Cardiac muscle cell (in vitro differentiated cells and primary cell): ENCODE measurements around the gene ANKRD55. TPM values are rescaled to one million over a fixed set of nuclear protein-coding genes. Genes with fewer than 3 reads are reported as not detected.
A peak's percentile ranks its signal among the peaks of the same experiment; 100 is the strongest.
"Not testable (repeated sequence)": the region's sequence is repeated elsewhere in the genome, so short reads cannot be mapped to it uniquely, and the experiment has no call there.

Source experiments
- DNase-seq, 2 donors: peaks; one replicate each; pipeline versions ENCODE4 v3.0.0 to v3.0.0-alpha.2; 2010 to 2017; ENCODE audit warnings: low read depth in 1 of 2, low spot score in 1 of 2
- H3K27ac ChIP-seq: fragments of 200-600 bp; sonication (generic); 2 replicates; pipeline ENCODE4 v1.5.1; 2016
- H3K27me3 ChIP-seq: fragments of 200-600 bp; sonication (generic); 2 replicates; pipeline ENCODE4 v1.6.0; 2016; ENCODE audit warnings: control low read depth
- H3K36me3 ChIP-seq: fragments of 200-600 bp; sonication (generic); 2 replicates; pipeline ENCODE4 v1.5.1; 2016; ENCODE audit warnings: control low read depth
- H3K4me1 ChIP-seq: fragments of 200-600 bp; sonication (generic); 2 replicates; pipeline ENCODE4 v1.8.1; 2017; ENCODE audit warnings: low read depth, mild to moderate bottlenecking, mixed run types
- H3K4me3 ChIP-seq: fragments of 200-600 bp; sonication (generic); 2 replicates; pipeline ENCODE4 v1.5.1; 2016; ENCODE audit warnings: mild to moderate bottlenecking
- H3K9me3 ChIP-seq: fragments of 200-600 bp; sonication (generic); 2 replicates; pipeline ENCODE4 v1.5.1; 2017; ENCODE audit warnings: low read depth, mild to moderate bottlenecking, control low read depth
- polyA plus RNA-seq: library from polyadenylated mRNA; unstranded; fragments of >200 nt; fragmentation: Nextera tagmentation; extraction: Ambion mirVana; gene quantifications from 2 replicates; pipeline ENCODE4 v1.2.1, GENCODE V29; 2016
- total RNA-seq: library from RNA; depleted of rRNA; stranded (reverse); fragments of >200 nt; gene quantifications from 2 replicates; pipeline ENCODE4 v1.2.3, GENCODE V29; 2016
- TF ChIP-seq, protein P1 (sequence below): IDR thresholded peaks from 2 replicates; pipeline ENCODE4 v1.5.1; 2012; ENCODE audit warnings: low read depth, mild to moderate bottlenecking, low read length

The ANKRD55 gene
- total and polyA plus RNA-seq, 2 experiments from 2014 or later = 0.28 TPM; not detected in 1

DNA sequence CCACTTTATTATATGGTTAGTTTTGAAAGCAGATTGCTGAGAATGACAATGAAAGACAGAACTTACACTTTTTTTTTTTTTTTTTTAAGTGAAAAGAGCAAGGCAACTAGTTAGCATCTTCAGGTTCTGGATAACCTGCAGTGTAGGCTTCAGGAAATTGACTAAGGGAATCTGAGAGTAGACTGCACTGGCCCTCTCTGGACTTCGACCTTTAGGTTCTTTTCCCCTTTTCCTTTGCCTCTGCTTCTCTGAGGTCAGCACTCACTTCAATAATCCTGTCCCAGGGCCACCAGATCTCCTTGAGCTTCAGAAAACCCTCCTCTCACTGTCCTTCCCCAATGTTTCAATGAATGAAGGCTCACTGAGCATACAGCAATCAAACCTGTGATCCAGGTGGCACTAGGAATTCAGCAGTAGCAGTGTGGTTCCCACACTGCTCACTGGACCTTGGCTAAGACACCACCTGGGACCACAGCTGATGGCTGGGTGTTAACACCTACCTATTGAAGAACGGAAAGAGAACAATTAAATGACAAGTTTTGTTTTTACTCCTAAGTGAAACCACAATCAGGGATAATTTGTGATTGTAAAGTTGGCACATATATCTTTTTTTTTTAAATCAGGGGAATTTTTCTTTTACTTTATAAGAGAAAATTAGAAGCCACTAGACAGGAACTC is 152.6 kb downstream of the ANKRD55 start:
- Histone ChIP-seq H3K4me1 (no peaks in the 10 kb centered on the region), H3K36me3 (no peaks in the 10 kb centered on the region), H3K27me3 (no peaks in the 10 kb centered on the region), H3K9me3 (no peaks in the 10 kb centered on the region), H3K4me3 (no peak overlapping the region), H3K27ac (no peak overlapping the region)
- TF ChIP-seq, protein P1, sequence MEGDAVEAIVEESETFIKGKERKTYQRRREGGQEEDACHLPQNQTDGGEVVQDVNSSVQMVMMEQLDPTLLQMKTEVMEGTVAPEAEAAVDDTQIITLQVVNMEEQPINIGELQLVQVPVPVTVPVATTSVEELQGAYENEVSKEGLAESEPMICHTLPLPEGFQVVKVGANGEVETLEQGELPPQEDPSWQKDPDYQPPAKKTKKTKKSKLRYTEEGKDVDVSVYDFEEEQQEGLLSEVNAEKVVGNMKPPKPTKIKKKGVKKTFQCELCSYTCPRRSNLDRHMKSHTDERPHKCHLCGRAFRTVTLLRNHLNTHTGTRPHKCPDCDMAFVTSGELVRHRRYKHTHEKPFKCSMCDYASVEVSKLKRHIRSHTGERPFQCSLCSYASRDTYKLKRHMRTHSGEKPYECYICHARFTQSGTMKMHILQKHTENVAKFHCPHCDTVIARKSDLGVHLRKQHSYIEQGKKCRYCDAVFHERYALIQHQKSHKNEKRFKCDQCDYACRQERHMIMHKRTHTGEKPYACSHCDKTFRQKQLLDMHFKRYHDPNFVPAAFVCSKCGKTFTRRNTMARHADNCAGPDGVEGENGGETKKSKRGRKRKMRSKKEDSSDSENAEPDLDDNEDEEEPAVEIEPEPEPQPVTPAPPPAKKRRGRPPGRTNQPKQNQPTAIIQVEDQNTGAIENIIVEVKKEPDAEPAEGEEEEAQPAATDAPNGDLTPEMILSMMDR = no peak
- DNase-seq = no peak

DNA sequence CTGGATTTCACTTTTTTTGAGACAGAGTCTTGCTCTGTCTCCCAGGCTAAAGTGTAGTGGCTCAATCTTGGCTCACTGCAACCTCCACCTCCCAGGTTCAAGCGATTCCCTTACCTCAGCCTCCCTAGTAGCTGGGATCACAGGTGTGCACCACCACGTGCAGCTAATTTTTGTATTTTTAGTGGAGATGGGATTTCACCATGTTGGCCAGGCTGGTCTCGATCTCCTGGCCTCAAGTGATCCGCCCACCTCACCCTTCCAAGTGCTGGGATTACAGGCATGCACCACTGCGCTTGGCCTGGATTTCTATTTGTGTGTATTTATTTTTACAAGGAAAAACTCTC is 154.0 kb downstream of the ANKRD55 start:
- H3K27me3 ChIP-seq, H3K36me3 ChIP-seq, H3K9me3 ChIP-seq, H3K27ac ChIP-seq, H3K4me3 ChIP-seq, H3K4me1 ChIP-seq, DNase-seq: not testable (repeated sequence)

DNA sequence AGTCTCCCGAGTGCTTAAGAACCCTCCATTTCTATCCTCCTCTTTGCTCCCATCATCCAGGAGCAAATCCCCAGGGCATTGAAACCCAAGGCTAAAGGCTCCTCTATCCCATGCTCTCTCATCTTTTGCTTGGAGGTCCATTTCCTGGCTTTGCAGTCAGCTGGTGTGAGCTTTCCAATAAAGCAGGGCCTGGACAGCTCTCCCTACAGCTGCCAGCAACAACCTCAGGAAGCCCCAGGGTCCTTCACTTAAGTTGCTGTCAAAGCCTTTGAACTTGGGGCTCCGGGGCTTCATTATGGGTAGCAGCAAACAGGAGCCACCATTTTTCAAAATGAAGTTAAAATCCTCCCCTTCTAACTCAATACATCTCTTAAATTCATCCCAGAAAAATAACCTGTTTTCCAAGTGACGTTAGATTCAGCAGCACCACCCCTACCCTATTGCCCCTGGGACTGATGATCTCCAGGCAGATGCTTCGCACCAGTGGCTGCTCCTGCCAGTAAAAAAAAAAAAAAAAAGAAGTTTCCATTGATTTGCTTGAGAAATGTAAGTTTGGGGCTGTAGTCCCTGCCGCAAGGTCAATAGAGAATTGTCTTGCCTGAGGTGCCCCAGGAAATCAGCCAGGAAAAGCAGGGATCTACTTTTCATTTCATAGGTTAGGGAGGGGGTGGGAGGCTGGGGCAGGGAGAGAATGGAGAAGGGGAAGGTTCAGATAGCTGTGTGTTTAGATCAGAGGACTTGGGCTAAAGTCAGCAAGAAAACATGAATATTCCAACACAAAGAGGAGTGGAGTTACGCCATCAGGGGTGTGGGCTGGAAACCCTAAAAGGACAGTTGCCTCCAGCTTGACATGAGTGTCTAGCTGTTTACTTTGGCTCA is 154.6 kb downstream of the ANKRD55 start:
- H3K27ac ChIP-seq = no peak overlapping the region
- no peaks in the 10 kb centered on the region for H3K36me3 ChIP-seq
- H3K4me3 ChIP-seq = no peak overlapping the region
- H3K9me3 ChIP-seq = no peaks in the 10 kb centered on the region
- TF ChIP-seq, protein P1 = no peak
- no peaks in the 10 kb centered on the region for H3K27me3 ChIP-seq
- no peaks in the 10 kb centered on the region for H3K4me1 ChIP-seq
- peak in 1 of 2 donors; percentile 60 for DNase-seq

DNA sequence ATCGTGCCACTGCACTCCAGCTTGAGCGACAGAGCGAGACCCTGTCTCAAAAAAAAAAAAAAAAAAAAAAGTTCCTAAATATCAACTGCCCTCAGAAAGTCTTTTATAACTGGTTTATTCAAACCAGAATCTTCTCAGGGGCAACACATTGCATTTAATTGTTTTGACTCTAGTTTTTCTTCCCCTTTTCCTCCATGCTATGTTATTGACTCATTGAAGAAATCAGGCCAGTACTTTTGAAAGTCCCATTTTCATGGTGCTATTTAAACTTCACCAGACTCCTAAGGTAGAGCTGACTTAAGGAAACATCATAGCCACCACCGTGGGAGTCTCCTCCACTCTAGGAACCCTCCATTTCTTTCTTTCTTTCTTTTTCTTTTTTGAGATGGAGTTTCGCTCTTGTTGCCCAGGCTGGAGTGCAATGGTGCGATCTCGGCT is 155.3 kb downstream of the ANKRD55 start:
- TF ChIP-seq, protein P1 = no peak
- DNase-seq = no peak
- Histone ChIP-seq H3K27me3 (no peaks in the 10 kb centered on the region), H3K9me3 (no peaks in the 10 kb centered on the region), H3K36me3 (no peaks in the 10 kb centered on the region), H3K4me1 (no peaks in the 10 kb centered on the region), H3K27ac (no peak overlapping the region), H3K4me3 (no peak overlapping the region)

DNA sequence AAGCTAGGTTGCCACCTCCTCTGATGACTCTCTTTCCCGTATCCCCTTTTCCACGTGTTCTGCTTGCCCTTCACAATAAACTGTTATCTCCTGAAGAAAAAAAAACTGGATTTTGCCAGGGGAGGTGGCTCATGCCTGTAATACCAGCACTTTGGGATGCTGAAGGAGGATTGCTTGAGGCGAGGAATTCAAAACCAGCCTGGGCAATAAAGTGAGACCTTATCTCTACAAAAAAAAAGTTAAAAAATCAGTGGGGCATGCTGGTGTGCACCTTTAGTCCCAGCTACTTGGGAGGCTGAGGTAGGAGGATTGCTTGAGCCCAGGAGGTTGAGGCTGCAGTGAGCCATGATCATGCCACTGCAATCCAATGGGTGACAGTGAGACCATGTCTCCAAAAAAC is 156.6 kb downstream of the ANKRD55 start:
- Histone ChIP-seq H3K36me3 (no peaks in the 10 kb centered on the region), H3K27me3 (no peaks in the 10 kb centered on the region), H3K9me3 (no peaks in the 10 kb centered on the region), H3K27ac (no peak overlapping the region), H3K4me1 (no peaks in the 10 kb centered on the region), H3K4me3 (no peak overlapping the region)
- DNase-seq = no peak
- TF ChIP-seq, protein P1 = no peak

DNA sequence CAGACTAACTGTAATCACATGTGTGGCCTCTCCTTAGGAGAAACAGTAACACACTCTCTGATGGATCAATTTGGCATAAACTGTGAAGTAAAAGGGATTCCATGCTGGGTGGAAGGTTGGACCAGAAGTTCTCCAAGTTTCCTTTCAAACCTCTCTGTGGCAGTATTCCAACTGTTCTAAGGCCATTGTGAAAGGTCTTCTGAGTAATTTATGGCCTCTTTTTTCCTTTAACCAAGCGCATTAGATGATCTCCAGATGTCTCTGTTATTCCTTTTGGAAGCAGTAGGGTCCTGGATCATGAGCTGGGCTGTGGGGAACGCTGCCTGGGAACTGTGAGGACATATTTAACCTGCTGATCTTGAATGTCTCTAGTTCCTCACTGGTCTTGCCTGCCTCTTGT is 157.8 kb downstream of the ANKRD55 start:
- Histone ChIP-seq H3K9me3 (no peaks in the 10 kb centered on the region), H3K4me1 (no peaks in the 10 kb centered on the region), H3K36me3 (no peaks in the 10 kb centered on the region), H3K27ac (no peak overlapping the region), H3K4me3 (no peak overlapping the region), H3K27me3 (no peaks in the 10 kb centered on the region)
- peak in 1 of 2 donors; percentile 75 for DNase-seq
- TF ChIP-seq, protein P1 = no peak
